ENCODE measurements around the gene AFAP1.

- TF ChIP-seq CTCF (conservative IDR thresholded peaks at IDR 0.05; ENCODE audit: low read length), result no peak
- TF ChIP-seq EZH2phosphoT487 (IDR thresholded peaks at IDR 0.05; ENCODE audit: borderline replicate concordance, low read depth, low read length), result no peak
Observed at GRCh38 chr4:7737752-7738457, 201.8 kb downstream of the AFAP1 start.
